Activated CD4-positive, alpha-beta T cell treated with anti-CD3 and anti-CD28 coated beads, Interleukin-2, amount 10 ng/mL, durations not matched to agents 7 days and 5 days (primary cell): ENCODE results near the gene GAA. TPM values are rescaled to one million over a fixed set of nuclear protein-coding genes. Genes with fewer than 3 reads are reported as not detected.

Experiments
- CTCF ChIA-PET: fragments of 350-600 bp; sonication (Branson Sonifier 250); formaldehyde crosslinking; loops from one replicate; lab custom pipeline; 2021; ENCODE audit warnings: antibody characterized with exemption; lab: Charles Lee
- POLR2A ChIA-PET: fragments of 350-600 bp; sonication (Branson Sonifier 250); formaldehyde crosslinking; loops from one replicate; lab custom pipeline; 2021; ENCODE audit warnings: antibody characterized with exemption; lab: Charles Lee
- DNase-seq: peaks from one replicate; pipeline ENCODE4 v3.0.0-alpha.2; 2020
- H3K27ac Mint-ChIP-seq: one replicate; pipeline ENCODE4 v1.8.0; 2021; ENCODE audit warnings: mild to moderate bottlenecking, moderate library complexity, mixed read lengths
- H3K27me3 Mint-ChIP-seq: one replicate; pipeline ENCODE4 v1.8.0; 2021; ENCODE audit warnings: mixed read lengths
- H3K36me3 Mint-ChIP-seq: one replicate; pipeline ENCODE4 v1.8.0; 2021; ENCODE audit warnings: low read depth, mixed read lengths
- H3K4me1 Mint-ChIP-seq: one replicate; pipeline ENCODE4 v1.8.0; 2021; ENCODE audit warnings: mixed read lengths
- H3K4me3 Mint-ChIP-seq: one replicate; pipeline ENCODE4 v1.8.0; 2021; ENCODE audit warnings: mild to moderate bottlenecking, moderate library complexity, mixed read lengths
- H3K9me3 Mint-ChIP-seq: one replicate; pipeline ENCODE4 v1.8.0; 2021; ENCODE audit warnings: mixed read lengths
- total RNA-seq, 2 experiments: library from RNA; stranded (reverse); gene quantifications; one replicate each; pipeline ENCODE4 v1.2.3, GENCODE V29; 2021

GAA gene
- total RNA-seq, 2 experiments from 2014 or later: 14.7 to 16.3 TPM

DNA sequence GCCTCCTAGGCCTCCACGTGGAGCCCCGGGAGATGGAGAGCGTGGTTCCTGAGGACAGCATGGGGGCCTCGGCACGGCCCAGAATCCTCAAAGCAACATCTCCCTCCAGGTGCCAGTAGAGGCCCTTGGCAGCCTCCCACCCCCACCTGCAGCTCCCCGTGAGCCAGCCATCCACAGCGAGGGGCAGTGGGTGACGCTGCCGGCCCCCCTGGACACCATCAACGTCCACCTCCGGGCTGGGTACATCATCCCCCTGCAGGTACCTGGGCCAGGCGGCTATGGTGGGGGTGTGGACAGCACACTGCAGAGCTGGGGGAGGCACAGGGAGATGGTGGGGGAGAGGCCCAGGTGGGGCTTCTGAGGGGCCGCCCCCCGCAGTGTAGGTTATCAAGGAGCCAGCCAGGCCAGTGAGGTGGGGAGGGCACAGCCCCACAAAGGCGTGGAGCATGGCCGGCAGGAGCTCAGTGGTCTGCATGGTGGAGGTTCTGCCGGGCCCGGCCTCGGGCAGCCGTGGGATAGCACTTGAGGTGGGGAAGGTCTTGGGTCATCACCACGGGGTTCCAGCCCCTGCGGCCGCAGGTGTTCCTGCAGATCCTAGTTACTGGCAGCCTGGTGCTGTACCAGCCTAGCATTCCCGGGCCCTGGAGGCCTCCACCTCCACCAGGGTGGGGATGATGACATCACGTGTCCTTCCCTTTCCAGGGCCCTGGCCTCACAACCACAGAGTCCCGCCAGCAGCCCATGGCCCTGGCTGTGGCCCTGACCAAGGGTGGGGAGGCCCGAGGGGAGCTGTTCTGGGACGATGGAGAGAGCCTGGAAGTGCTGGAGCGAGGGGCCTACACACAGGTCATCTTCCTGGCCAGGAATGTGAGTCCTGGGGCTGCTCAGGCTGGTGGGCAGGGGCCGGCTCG lies 16.4 kb downstream of the GAA start:
- ChIA-PET CTCF (interaction anchor here (0.6 kb wide), 1 partner anchor 12 kb away, joined by 3 read pairs; no protein-coding TSS in a partner anchor), POLR2A (no interaction called here)
- Mint-ChIP-seq H3K27me3 (no peaks in the 10 kb centered on the region), H3K36me3 (no peaks in the 10 kb centered on the region), H3K27ac (no peak overlapping the region), H3K9me3 (no peaks in the 10 kb centered on the region), H3K4me1 (no peaks in the 10 kb centered on the region), H3K4me3 (no peak overlapping the region)
- DNase-seq: no peak

DNA sequence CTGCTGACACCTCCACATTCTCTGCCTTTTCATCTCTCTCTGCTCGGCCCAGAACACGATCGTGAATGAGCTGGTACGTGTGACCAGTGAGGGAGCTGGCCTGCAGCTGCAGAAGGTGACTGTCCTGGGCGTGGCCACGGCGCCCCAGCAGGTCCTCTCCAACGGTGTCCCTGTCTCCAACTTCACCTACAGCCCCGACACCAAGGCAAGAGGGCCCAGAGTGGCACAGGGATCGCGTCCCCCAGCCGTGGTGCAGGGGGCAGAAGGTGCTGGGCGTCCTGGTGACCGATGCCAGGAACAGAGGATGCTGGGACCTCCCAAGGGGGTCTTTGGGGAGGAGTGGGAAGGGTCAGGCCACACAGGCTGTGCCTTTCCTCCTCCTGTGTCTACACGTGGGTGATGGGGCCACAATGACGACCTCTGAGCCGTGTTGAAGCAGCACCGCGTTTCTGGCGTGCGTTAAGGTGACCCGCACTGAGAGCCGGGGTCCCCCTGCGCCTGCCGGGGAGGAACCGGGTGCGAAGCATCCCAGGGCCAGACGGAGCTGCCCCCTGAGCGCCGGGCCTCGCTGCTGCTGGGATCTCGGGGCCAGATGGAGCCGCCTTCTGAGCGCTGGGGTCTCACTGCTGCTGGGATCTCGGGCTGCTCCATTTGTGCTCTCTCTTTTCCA lies 17.4 kb downstream of the GAA start:
- DNase-seq: no peak

DNA sequence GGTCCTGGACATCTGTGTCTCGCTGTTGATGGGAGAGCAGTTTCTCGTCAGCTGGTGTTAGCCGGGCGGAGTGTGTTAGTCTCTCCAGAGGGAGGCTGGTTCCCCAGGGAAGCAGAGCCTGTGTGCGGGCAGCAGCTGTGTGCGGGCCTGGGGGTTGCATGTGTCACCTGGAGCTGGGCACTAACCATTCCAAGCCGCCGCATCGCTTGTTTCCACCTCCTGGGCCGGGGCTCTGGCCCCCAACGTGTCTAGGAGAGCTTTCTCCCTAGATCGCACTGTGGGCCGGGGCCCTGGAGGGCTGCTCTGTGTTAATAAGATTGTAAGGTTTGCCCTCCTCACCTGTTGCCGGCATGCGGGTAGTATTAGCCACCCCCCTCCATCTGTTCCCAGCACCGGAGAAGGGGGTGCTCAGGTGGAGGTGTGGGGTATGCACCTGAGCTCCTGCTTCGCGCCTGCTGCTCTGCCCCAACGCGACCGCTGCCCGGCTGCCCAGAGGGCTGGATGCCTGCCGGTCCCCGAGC lies 17.9 kb downstream of the GAA start:
- Mint-ChIP-seq H3K27ac (no peak overlapping the region), H3K4me1 (no peaks in the 10 kb centered on the region), H3K27me3 (no peaks in the 10 kb centered on the region), H3K4me3 (no peak overlapping the region), H3K9me3 (no peaks in the 10 kb centered on the region), H3K36me3 (no peaks in the 10 kb centered on the region)
- no peak for DNase-seq
- CTCF ChIA-PET: no interaction called here
- POLR2A ChIA-PET: no interaction called here

More for the DNA sequence above, 17.4 kb downstream of the GAA start:
- ChIA-PET POLR2A (no interaction called here), CTCF (no interaction called here)
- Mint-ChIP-seq H3K4me3 (no peak overlapping the region), H3K4me1 (no peaks in the 10 kb centered on the region), H3K9me3 (no peaks in the 10 kb centered on the region), H3K27ac (no peak overlapping the region), H3K36me3 (no peaks in the 10 kb centered on the region), H3K27me3 (no peaks in the 10 kb centered on the region)

DNA sequence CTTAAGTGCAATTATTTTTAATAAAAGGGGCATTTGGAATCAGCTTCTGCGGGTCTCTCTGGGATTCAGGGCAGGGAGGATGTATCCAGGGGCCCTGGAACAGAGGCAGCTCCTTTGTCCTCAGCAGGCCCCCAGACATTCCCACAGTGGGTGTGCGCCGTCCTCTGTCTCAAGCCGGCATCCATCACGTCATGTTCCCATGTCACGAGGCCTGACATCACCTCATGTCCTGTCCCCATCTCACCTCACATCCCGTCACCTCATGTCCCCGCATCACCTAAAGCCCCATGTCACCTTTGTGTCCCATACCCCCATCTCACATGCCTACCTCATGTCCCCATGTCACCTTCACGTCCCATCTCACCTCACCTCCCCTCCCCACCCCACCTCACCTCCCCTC lies 18.5 kb downstream of the GAA start:
- Mint-ChIP-seq H3K9me3 (no peaks in the 10 kb centered on the region), H3K4me3 (no peak overlapping the region), H3K36me3 (no peaks in the 10 kb centered on the region), H3K27ac (no peak overlapping the region), H3K4me1 (no peaks in the 10 kb centered on the region), H3K27me3 (peaks cover 3% of the 10 kb centered on the region)
- POLR2A ChIA-PET: no interaction called here
- DNase-seq: no peak
- CTCF ChIA-PET: no interaction called here

DNA sequence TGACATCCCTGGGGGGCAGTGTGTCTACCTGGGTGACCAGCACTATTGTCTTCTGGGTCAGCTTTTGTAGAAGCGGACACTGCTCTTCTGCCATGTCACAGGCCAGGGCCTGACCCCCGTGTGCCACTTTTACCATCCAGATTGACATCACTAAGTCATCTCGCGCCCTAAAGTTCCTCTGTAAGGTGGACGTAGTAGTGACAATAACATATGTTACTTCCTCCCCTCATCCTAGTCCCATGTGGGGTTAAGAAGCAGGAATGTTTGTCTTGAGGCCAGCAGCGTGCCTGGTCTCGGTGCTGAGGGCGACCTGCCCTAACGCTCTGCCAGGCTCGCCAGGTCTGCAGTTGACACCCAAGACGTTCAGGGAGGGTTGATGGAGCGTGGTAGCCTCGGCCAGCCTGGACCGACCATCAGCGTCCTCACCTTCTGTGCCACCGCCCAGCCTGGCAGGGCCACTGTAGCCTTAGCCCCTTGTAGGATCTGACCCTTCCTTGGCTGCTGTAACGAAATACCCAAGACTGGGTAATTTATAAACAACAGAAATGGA lies 20.7 kb downstream of the GAA start:
- no peaks in the 10 kb centered on the region for H3K4me1 Mint-ChIP-seq
- H3K4me3 Mint-ChIP-seq: no peak overlapping the region
- CTCF ChIA-PET: no interaction called here
- no peak for DNase-seq
- H3K27ac Mint-ChIP-seq: no peak overlapping the region
- peaks cover 13% of the 10 kb centered on the region for H3K27me3 Mint-ChIP-seq
- H3K9me3 Mint-ChIP-seq: no peaks in the 10 kb centered on the region
- H3K36me3 Mint-ChIP-seq: no peaks in the 10 kb centered on the region
- POLR2A ChIA-PET: no interaction called here

DNA sequence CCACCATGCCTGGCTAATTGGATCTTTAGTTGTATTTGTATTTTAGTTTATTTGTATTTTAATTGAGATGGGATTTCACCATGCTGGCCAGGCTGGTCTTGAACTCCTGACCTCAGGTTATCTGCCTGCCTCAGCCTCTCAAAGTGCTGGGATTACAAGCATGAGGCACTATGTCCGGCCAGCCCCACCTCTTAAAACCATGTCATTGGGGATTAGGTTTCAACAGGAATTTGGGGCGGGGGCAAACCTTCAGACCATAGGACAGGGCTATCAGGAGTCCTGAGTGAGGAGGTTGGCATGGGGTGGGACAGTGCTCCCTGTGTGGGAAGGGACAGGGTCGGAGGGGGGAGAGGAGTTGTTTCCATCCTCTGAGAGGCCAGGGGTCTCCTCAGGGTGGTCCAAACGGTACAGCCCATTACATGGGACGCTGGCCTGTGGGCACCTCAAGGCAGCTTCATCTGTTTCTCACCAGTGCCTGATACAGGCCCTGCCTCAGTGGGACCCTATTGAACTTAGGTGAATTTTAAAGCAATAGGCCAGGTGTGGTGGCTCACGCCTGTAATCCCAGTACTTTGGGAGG lies 21.6 kb downstream of the GAA start:
- POLR2A ChIA-PET: no interaction called here
- Mint-ChIP-seq H3K4me1 (no peaks in the 10 kb centered on the region), H3K27me3 (peaks cover 18% of the 10 kb centered on the region), H3K4me3 (no peak overlapping the region), H3K27ac (no peak overlapping the region), H3K36me3 (no peaks in the 10 kb centered on the region), H3K9me3 (no peaks in the 10 kb centered on the region)
- CTCF ChIA-PET: interaction anchor here (2.4 kb wide), 1 partner anchor 22 kb away, joined by 9 read pairs; the partner anchor contains the start of gene GAA
- DNase-seq: no peak

DNA sequence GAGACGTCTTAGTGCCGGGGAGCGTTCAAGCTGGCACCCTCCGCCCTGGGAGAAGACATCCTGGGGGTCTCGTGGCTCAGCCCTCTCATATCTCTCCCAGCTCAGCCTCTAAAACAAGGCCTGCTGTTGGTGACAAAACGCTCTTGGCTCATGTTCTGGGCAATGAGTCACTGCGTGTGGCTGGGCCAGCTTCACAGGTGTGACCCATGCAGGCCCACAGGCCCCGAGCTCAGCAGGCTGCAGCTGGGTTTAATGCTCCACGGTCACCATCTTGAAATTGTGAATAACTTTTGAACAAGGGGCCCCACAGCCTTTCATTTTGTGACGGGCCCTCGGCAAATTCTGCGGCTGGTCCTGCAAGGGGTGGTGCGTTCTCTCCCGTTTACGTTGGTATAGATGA lies 22.4 kb downstream of the GAA start:
- Mint-ChIP-seq H3K9me3 (no peaks in the 10 kb centered on the region), H3K27ac (no peak overlapping the region), H3K4me3 (no peak overlapping the region), H3K36me3 (no peaks in the 10 kb centered on the region), H3K27me3 (peaks cover 25% of the 10 kb centered on the region), H3K4me1 (no peaks in the 10 kb centered on the region)
- CTCF ChIA-PET: interaction anchor here (2.4 kb wide), 1 partner anchor 22 kb away, joined by 9 read pairs; the partner anchor contains the start of gene GAA
- POLR2A ChIA-PET: no interaction called here
- DNase-seq: no peak

DNA sequence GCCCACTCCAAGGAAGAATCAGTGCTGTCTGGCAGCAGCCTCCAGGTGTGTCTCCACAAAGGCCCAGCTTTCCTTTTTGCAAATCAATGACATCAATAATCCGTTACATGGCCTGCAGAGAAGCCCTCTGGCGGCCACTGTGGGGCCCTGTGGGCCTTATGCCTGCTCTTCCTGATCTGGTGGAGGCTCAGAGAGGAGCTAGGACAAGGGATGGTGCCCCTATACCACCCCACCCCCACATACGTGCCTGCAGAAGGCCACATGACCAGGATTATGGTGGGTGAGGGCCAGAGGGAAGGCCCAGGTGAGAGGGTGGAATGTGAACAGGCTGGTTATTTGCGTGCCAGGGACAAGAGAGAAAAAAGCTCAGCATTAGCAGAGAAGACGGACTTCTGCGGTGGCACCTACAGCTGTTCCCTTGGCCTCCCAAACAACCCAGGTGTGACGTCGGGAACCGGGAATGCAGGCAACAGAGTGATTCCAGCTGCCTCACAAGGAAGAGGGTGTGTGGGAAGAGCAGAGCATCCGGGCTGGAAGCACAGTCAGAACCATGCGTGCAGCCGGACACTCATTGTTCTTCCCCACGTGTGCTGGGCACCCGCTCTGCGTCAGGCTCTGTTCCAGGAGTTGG lies 23.1 kb downstream of the GAA start:
- ChIA-PET POLR2A (no interaction called here), CTCF (interaction anchor here (2.4 kb wide), 1 partner anchor 23 kb away, joined by 9 read pairs; the partner anchor contains the start of gene GAA)
- no peaks in the 10 kb centered on the region for H3K4me1 Mint-ChIP-seq
- DNase-seq: no peak
- H3K27ac Mint-ChIP-seq: no peak overlapping the region
- no peaks in the 10 kb centered on the region for H3K9me3 Mint-ChIP-seq
- no peaks in the 10 kb centered on the region for H3K36me3 Mint-ChIP-seq
- H3K27me3 Mint-ChIP-seq: peaks cover 32% of the 10 kb centered on the region
- no peak overlapping the region for H3K4me3 Mint-ChIP-seq

DNA sequence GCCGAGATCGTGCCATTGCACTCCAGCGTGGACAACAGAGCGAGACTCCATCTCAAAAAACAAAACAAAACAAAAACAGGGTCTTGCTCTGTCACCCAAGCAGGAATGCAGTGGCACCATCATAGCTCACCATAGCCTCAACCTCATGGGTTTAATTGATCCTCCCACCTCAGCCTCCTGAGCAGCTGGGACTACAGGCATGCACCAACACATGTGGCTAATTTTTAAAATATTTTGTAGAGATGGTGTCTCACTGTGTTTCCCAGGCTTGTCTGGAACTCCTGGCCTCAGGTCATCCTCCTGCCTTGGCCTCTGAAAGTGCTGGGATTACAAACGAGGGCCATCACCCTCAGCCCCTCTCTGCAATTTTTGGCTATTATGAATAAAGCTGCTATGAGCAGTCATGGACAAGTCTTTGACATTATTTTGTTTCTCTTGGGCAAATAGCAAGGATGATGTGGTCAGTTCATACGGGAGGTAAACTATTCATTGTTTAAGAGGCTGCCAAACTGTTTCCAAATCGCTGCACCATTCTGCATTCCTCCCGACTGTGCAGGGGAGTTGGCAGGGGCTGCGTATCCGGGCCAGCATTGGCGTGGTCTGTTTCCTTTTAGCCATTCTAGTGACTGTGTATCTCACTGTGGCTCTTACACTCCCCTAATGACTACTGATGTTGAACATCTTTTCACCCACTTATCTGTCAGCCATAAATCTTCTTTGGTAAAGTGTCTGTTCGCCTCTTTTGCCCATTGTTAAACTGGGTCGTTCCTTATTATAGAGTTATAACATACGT lies 24.5 kb downstream of the GAA start:
- Mint-ChIP-seq H3K27ac (no peak overlapping the region), H3K27me3 (peaks cover 36% of the 10 kb centered on the region), H3K4me1 (no peaks in the 10 kb centered on the region), H3K4me3 (no peak overlapping the region), H3K36me3 (no peaks in the 10 kb centered on the region), H3K9me3 (no peaks in the 10 kb centered on the region)
- ChIA-PET CTCF (interaction anchor here (2.4 kb wide), 1 partner anchor 25 kb away, joined by 9 read pairs; the partner anchor contains the start of gene GAA), POLR2A (no interaction called here)
- DNase-seq: no peak

DNA sequence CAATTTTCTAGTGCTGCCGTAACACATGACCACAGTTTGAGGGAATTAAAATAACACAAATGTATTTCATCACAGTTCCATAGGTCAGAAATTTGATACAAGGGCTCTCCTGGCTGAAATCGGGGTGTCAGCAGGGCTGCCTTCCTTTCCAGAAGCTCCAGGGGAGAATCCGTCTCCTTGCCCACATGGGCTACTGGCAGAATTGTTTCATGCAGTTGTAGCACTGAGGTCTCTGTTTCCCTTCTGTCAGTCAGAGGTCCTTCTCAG lies 25.0 kb downstream of the GAA start:
- ChIA-PET CTCF (interaction anchor here (1.2 kb wide), 1 partner anchor 25 kb away, joined by 3 read pairs; the partner anchor contains the start of gene GAA), POLR2A (no interaction called here)
- H3K4me3 Mint-ChIP-seq: no peak overlapping the region
- H3K27me3 Mint-ChIP-seq: peaks cover 36% of the 10 kb centered on the region
- DNase-seq: no peak
- no peaks in the 10 kb centered on the region for H3K9me3 Mint-ChIP-seq
- H3K27ac Mint-ChIP-seq: no peak overlapping the region
- no peaks in the 10 kb centered on the region for H3K36me3 Mint-ChIP-seq
- no peaks in the 10 kb centered on the region for H3K4me1 Mint-ChIP-seq

DNA sequence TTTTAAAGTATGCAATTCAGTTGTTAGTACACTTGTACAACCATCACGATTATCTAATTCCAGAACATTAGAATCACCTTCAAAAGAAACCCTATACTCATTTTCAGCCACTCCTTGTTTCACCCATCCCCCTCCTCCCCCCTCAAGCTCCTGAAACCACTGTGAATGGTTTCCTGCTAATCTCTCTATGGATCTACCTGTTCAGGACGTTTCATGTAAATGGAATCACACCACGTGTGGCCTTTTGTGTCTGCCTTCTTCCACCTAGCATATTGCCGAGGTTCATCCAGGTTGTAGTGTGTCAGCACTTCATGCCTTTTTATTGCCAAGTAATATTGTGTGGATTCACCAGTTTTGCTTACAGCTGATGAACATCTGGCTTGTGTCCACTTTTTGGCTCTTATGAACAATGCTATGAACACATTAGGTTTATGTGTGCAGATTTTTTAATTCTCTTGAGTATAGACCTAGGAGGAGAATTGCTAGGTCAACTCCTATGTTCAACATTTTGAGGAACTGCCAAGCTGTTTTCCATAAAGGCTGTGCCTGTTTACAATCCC lies 27.7 kb downstream of the GAA start:
- Mint-ChIP-seq H3K36me3 (peaks cover 16% of the 10 kb centered on the region), H3K27ac (no peak overlapping the region), H3K4me3 (no peak overlapping the region), H3K9me3 (no peaks in the 10 kb centered on the region), H3K27me3 (peaks cover 36% of the 10 kb centered on the region), H3K4me1 (no peaks in the 10 kb centered on the region)
- ChIA-PET POLR2A (interaction anchor here (0.6 kb wide), 1 partner anchor 95 kb away, joined by 3 read pairs; no protein-coding TSS in a partner anchor), CTCF (interaction anchor here (1.2 kb wide), 1 partner anchor 25 kb away, joined by 4 read pairs; no protein-coding TSS in a partner anchor)
- no peak for DNase-seq
